ENCODE measurements around the gene DLAT.
"Not testable (repeated sequence)": the region's sequence is repeated elsewhere in the genome, so short reads cannot be mapped to it uniquely, and the experiment has no call there.

DLAT gene

GRCh38 chr11:112086422-112087191 lies 61.4 kb downstream of the DLAT start, which contains the start of the genes SDHD and TIMM8B:
Gene SDHD, plus strand, starts transcription at chr11:112086873. Its CDS starts 35 bp downstream, at chr11:112086908.
Gene TIMM8B, minus strand, starts transcription at chr11:112086756. Its CDS starts 33 bp downstream, at chr11:112086723.
- Histone ChIP-seq H3K4me3 (ENCODE audit: low read depth in 1 of 2, low read length in 2 of 2) (peak within 1 kb of the TSS; percentile 92 to 100), H3K4me1 (ENCODE audit: control insufficient read depth in 1 of 2, insufficient read depth in 2 of 2, low read length in 2 of 2) (peaks cover 28 to 33% of the 10 kb centered on the region in 2 donors), H3K9me3 (ENCODE audit: control insufficient read depth in 1 of 2, low read length in 2 of 2) (no peaks in the 10 kb centered on the region), H3K9ac (ENCODE audit: low read depth in 1 of 2, low read length in 2 of 2) (peak within 1 kb of the TSS; percentile 92 to 97), H3K36me3 (ENCODE audit: control insufficient read depth in 1 of 2, insufficient read depth in 2 of 2, low read length in 2 of 2) (peaks cover 24 to 64% of the 10 kb centered on the region in 2 donors), H3K27me3 (ENCODE audit: control insufficient read depth in 1 of 2, insufficient read depth in 2 of 2, low read length in 2 of 2) (no peaks in the 10 kb centered on the region), H3K27ac (ENCODE audit: low read depth, low read length) (peak within 1 kb of the TSS; percentile 28)

GRCh38 chr11:112087212-112087611 lies 62.0 kb downstream of the DLAT start:
- Histone ChIP-seq H3K9me3 (ENCODE audit: control insufficient read depth in 1 of 2, low read length in 2 of 2) (no peaks in the 10 kb centered on the region), H3K4me1 (ENCODE audit: control insufficient read depth in 1 of 2, insufficient read depth in 2 of 2, low read length in 2 of 2) (peaks cover 28 to 33% of the 10 kb centered on the region in 2 donors), H3K27ac (ENCODE audit: low read depth, low read length) (no peak overlapping the region), H3K9ac (ENCODE audit: low read depth in 1 of 2, low read length in 2 of 2) (peak overlapping the region; percentile 92 to 97), H3K36me3 (ENCODE audit: control insufficient read depth in 1 of 2, insufficient read depth in 2 of 2, low read length in 2 of 2) (peaks cover 22 to 64% of the 10 kb centered on the region in 2 donors), H3K4me3 (ENCODE audit: low read depth in 1 of 2, low read length in 2 of 2) (peak overlapping the region; percentile 92 to 100), H3K27me3 (ENCODE audit: control insufficient read depth in 1 of 2, insufficient read depth in 2 of 2, low read length in 2 of 2) (no peaks in the 10 kb centered on the region)

GRCh38 chr11:112095302-112095701 lies 70.1 kb downstream of the DLAT start:
- not testable (repeated sequence) for H3K27me3 ChIP-seq (ENCODE audit: control insufficient read depth in 1 of 2, insufficient read depth in 2 of 2, low read length in 2 of 2); H3K9me3 ChIP-seq (ENCODE audit: control insufficient read depth in 1 of 2, low read length in 2 of 2); H3K4me1 ChIP-seq (ENCODE audit: control insufficient read depth in 1 of 2, insufficient read depth in 2 of 2, low read length in 2 of 2); H3K4me3 ChIP-seq (ENCODE audit: low read depth in 1 of 2, low read length in 2 of 2); H3K27ac ChIP-seq (ENCODE audit: low read depth, low read length); H3K9ac ChIP-seq (ENCODE audit: low read depth in 1 of 2, low read length in 2 of 2)
- peaks cover 9 to 66% of the 10 kb centered on the region in 2 donors for H3K36me3 ChIP-seq (ENCODE audit: control insufficient read depth in 1 of 2, insufficient read depth in 2 of 2, low read length in 2 of 2)

- H3K4me3 ChIP-seq (ENCODE audit: low read depth in 1 of 2, low read length in 2 of 2), result no peak overlapping the region
- no peaks in the 10 kb centered on the region for H3K27me3 ChIP-seq (ENCODE audit: control insufficient read depth in 1 of 2, insufficient read depth in 2 of 2, low read length in 2 of 2)
- H3K9ac ChIP-seq (ENCODE audit: low read depth in 1 of 2, low read length in 2 of 2), result no peak overlapping the region
- H3K36me3 ChIP-seq (ENCODE audit: control insufficient read depth in 1 of 2, insufficient read depth in 2 of 2, low read length in 2 of 2), result peaks cover 5 to 58% of the 10 kb centered on the region in 2 donors
- no peaks in the 10 kb centered on the region for H3K4me1 ChIP-seq (ENCODE audit: control insufficient read depth in 1 of 2, insufficient read depth in 2 of 2, low read length in 2 of 2)
- H3K27ac ChIP-seq (ENCODE audit: low read depth, low read length), result no peak overlapping the region
- H3K9me3 ChIP-seq (ENCODE audit: control insufficient read depth in 1 of 2, low read length in 2 of 2), result no peaks in the 10 kb centered on the region
These were observed 71.0 kb downstream of the DLAT start for GRCh38 chr11:112096194-112096593.

GRCh38 chr11:112097734-112098528 lies 72.7 kb downstream of the DLAT start:
- Histone ChIP-seq H3K9ac (ENCODE audit: low read depth in 1 of 2, low read length in 2 of 2) (no peak overlapping the region), H3K4me1 (ENCODE audit: control insufficient read depth in 1 of 2, insufficient read depth in 2 of 2, low read length in 2 of 2) (no peaks in the 10 kb centered on the region), H3K9me3 (ENCODE audit: control insufficient read depth in 1 of 2, low read length in 2 of 2) (no peaks in the 10 kb centered on the region), H3K27me3 (ENCODE audit: control insufficient read depth in 1 of 2, insufficient read depth in 2 of 2, low read length in 2 of 2) (no peaks in the 10 kb centered on the region), H3K4me3 (ENCODE audit: low read depth in 1 of 2, low read length in 2 of 2) (no peak overlapping the region), H3K27ac (ENCODE audit: low read depth, low read length) (no peak overlapping the region), H3K36me3 (ENCODE audit: control insufficient read depth in 1 of 2, insufficient read depth in 2 of 2, low read length in 2 of 2) (peaks cover 4 to 42% of the 10 kb centered on the region in 2 donors)

- H3K9me3 ChIP-seq (ENCODE audit: control insufficient read depth in 1 of 2, low read length in 2 of 2), result no peaks in the 10 kb centered on the region
- H3K4me1 ChIP-seq (ENCODE audit: control insufficient read depth in 1 of 2, insufficient read depth in 2 of 2, low read length in 2 of 2), result no peaks in the 10 kb centered on the region
- H3K27me3 ChIP-seq (ENCODE audit: control insufficient read depth in 1 of 2, insufficient read depth in 2 of 2, low read length in 2 of 2), result no peaks in the 10 kb centered on the region
- H3K9ac ChIP-seq (ENCODE audit: low read depth in 1 of 2, low read length in 2 of 2), result no peak overlapping the region
- H3K27ac ChIP-seq (ENCODE audit: low read depth, low read length), result no peak overlapping the region
- H3K36me3 ChIP-seq (ENCODE audit: control insufficient read depth in 1 of 2, insufficient read depth in 2 of 2, low read length in 2 of 2), result peaks cover 4 to 24% of the 10 kb centered on the region in 2 donors
- no peak overlapping the region for H3K4me3 ChIP-seq (ENCODE audit: low read depth in 1 of 2, low read length in 2 of 2)
These were observed 75.3 kb downstream of the DLAT start for GRCh38 chr11:112100462-112100861.

GRCh38 chr11:112103446-112103845 lies 78.2 kb downstream of the DLAT start:
- H3K4me3 ChIP-seq (ENCODE audit: low read depth in 1 of 2, low read length in 2 of 2), result no peak overlapping the region
- H3K27me3 ChIP-seq (ENCODE audit: control insufficient read depth in 1 of 2, insufficient read depth in 2 of 2, low read length in 2 of 2), result no peaks in the 10 kb centered on the region
- no peaks in the 10 kb centered on the region for H3K36me3 ChIP-seq (ENCODE audit: control insufficient read depth in 1 of 2, insufficient read depth in 2 of 2, low read length in 2 of 2)
- H3K4me1 ChIP-seq (ENCODE audit: control insufficient read depth in 1 of 2, insufficient read depth in 2 of 2, low read length in 2 of 2), result no peaks in the 10 kb centered on the region
- no peaks in the 10 kb centered on the region for H3K9me3 ChIP-seq (ENCODE audit: control insufficient read depth in 1 of 2, low read length in 2 of 2)
- no peak overlapping the region for H3K9ac ChIP-seq (ENCODE audit: low read depth in 1 of 2, low read length in 2 of 2)
- no peak overlapping the region for H3K27ac ChIP-seq (ENCODE audit: low read depth, low read length)

GRCh38 chr11:112106070-112106469 lies 80.9 kb downstream of the DLAT start:
- Histone ChIP-seq H3K27ac (ENCODE audit: low read depth, low read length) (no peak overlapping the region), H3K36me3 (ENCODE audit: control insufficient read depth in 1 of 2, insufficient read depth in 2 of 2, low read length in 2 of 2) (no peaks in the 10 kb centered on the region), H3K4me1 (ENCODE audit: control insufficient read depth in 1 of 2, insufficient read depth in 2 of 2, low read length in 2 of 2) (no peaks in the 10 kb centered on the region), H3K9me3 (ENCODE audit: control insufficient read depth in 1 of 2, low read length in 2 of 2) (no peaks in the 10 kb centered on the region), H3K9ac (ENCODE audit: low read depth in 1 of 2, low read length in 2 of 2) (no peak overlapping the region), H3K27me3 (ENCODE audit: control insufficient read depth in 1 of 2, insufficient read depth in 2 of 2, low read length in 2 of 2) (no peaks in the 10 kb centered on the region), H3K4me3 (ENCODE audit: low read depth in 1 of 2, low read length in 2 of 2) (no peak overlapping the region)
